Right lobe of liver (tissue), 6 donors: ENCODE results near the gene SLC4A11. TPM values are rescaled to one million over a fixed set of nuclear protein-coding genes. Genes with fewer than 3 reads are reported as not detected.

ENCODE experiments used
- ATAC-seq, 4 donors: fragments of 200-7000 bp; cut with Tn5 transposase; one replicate each; pipeline ENCODE4 v1.9.1; 2020; ENCODE audit warnings: mild to moderate bottlenecking in 4 of 4, moderate library complexity in 4 of 4
- DNase-seq, 3 donors: peaks; one replicate each; pipeline ENCODE4 v3.0.0-alpha.2; 2020
- H3K27ac ChIP-seq, 3 donors: fragments of 200-600 bp; one replicate each; pipeline ENCODE4 v1.8.0; 2022
- H3K27me3 ChIP-seq, 2 donors: fragments of 200-600 bp; one replicate each; pipeline ENCODE4 v1.8.0; 2022
- H3K36me3 ChIP-seq, 4 donors: fragments of 200-600 bp; sonication (generic) in 1 of 4; one replicate each; pipeline versions ENCODE4 v1.5.1 to v1.8.0; 2017 to 2022; ENCODE audit warnings: control low read depth in 1 of 4
- H3K4me1 ChIP-seq, 4 donors: fragments of 200-600 bp; sonication (generic) in 1 of 4; one replicate each; pipeline versions ENCODE4 v1.5.1 to v1.8.0; 2017 to 2022; ENCODE audit warnings: control low read depth in 1 of 4
- H3K4me3 ChIP-seq, 3 donors: fragments of 200-600 bp; one replicate each; pipeline ENCODE4 v1.8.0; 2022
- H3K9me3 ChIP-seq, 4 donors: fragments of 200-600 bp; sonication (generic) in 1 of 4; one replicate each; pipeline versions ENCODE4 v1.5.1 to v1.8.0; 2017 to 2022; ENCODE audit warnings: control low read depth in 1 of 4
- POLR2A ChIP-seq: fragments of 450-650 bp; IDR thresholded peaks from one replicate; pipeline ENCODE4 v1.6.1; 2017; ENCODE audit warnings: antibody characterized with exemption, mild to moderate bottlenecking
- WGBS: methylation state at CpG from one replicate; pipeline ENCODE4 v1.1.6; 2018; ENCODE audit warnings: low coverage, low lambda C conversion rate; ENCODE audit not compliant: insufficient coverage; ENCODE audit errors: missing lambda C conversion rate; 5-methylcytosine and 5-hydroxymethylcytosine counted together
- intact Hi-C, 2 donors: fragments of 100-400 bp; cut with DNase I; formaldehyde crosslinking; loops; one replicate each; pipeline versions ENCODE4 v1.11.2 to v1.14.1; 2022
- total RNA-seq, 6 experiments: library from RNA; depleted of rRNA in 2 of 6; stranded (reverse); fragments of >200 nt in 2 of 6; fragmentation: NEBNext Ultra II Directional in 3 of 6; extraction: Animal tissue kit (Norgen Biotek cat#: 25700) in 3 of 6; gene quantifications; one replicate each; pipeline versions ENCODE4 v1.1.0 to v1.2.4, GENCODE V29; 2016 to 2023
- TF ChIP-seq, protein P1 (sequence below), 4 donors: fragments of 200-600 bp in 3 of 4; fragments of 450-650 bp in 1 of 4; IDR thresholded peaks; one replicate each; pipeline versions ENCODE4 v1.5.1 to v1.8.0; 2016 to 2022; ENCODE audit warnings: antibody characterized with exemption in 4 of 4, mild to moderate bottlenecking in 2 of 4
- donor health status: DM: no; HTN: yes; CAD: no.
- donor health status: DM: no; HTN: no; CAD: no.
- donor health status: DM: no; HTN: no; CAD: no.
- donor health status: DM: no; HTN: yes; CAD: no.
- donor health status: DM: no; HTN: yes; CAD: no.

Gene SLC4A11
- total RNA-seq, 6 experiments from 2014 or later: 0.11 to 0.40 (median 0.18) TPM; not detected in 1

DNA sequence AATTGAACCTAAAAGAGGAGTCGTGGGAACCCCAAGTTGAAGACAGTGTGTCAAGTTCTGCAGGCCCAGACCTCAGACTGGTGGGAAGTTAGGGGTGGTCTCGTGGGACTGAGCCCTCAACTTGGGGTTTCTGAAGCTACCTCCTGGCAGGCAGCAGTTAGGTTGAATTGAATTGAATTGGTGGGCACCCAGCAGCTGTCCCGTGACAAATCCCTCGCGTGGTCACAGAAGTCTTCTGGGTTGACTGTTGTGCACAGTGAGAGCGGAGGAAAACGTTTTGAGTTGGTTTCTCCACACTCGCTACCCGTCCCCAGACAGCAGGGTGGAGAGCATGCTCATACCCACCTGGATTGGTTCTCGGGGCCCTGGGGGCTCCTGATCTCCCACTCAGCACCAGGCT lies 12.9 kb downstream of the SLC4A11 start:
- Histone ChIP-seq H3K4me1 (no peaks in the 10 kb centered on the region), H3K36me3 (peaks cover 0 to 15% (median under 1%) of the 10 kb centered on the region in 4 donors), H3K9me3 (no peaks in the 10 kb centered on the region), H3K4me3 (no peak overlapping the region), H3K27me3 (no peaks in the 10 kb centered on the region), H3K27ac (no peak overlapping the region)
- intact Hi-C loops: loop anchor here in 1 of 2 donors (10.0 kb wide), 1 partner anchor 89 kb away; no protein-coding TSS in a partner anchor
- ATAC-seq (no peak), DNase-seq (no peak)
- TF ChIP-seq, protein P1, sequence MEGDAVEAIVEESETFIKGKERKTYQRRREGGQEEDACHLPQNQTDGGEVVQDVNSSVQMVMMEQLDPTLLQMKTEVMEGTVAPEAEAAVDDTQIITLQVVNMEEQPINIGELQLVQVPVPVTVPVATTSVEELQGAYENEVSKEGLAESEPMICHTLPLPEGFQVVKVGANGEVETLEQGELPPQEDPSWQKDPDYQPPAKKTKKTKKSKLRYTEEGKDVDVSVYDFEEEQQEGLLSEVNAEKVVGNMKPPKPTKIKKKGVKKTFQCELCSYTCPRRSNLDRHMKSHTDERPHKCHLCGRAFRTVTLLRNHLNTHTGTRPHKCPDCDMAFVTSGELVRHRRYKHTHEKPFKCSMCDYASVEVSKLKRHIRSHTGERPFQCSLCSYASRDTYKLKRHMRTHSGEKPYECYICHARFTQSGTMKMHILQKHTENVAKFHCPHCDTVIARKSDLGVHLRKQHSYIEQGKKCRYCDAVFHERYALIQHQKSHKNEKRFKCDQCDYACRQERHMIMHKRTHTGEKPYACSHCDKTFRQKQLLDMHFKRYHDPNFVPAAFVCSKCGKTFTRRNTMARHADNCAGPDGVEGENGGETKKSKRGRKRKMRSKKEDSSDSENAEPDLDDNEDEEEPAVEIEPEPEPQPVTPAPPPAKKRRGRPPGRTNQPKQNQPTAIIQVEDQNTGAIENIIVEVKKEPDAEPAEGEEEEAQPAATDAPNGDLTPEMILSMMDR (IDR thresholded peaks at IDR 0.05): no peak
- TF ChIP-seq POLR2A: no peak
- 100% methylated on average over 1 of the region's 10 CpGs for WGBS

DNA sequence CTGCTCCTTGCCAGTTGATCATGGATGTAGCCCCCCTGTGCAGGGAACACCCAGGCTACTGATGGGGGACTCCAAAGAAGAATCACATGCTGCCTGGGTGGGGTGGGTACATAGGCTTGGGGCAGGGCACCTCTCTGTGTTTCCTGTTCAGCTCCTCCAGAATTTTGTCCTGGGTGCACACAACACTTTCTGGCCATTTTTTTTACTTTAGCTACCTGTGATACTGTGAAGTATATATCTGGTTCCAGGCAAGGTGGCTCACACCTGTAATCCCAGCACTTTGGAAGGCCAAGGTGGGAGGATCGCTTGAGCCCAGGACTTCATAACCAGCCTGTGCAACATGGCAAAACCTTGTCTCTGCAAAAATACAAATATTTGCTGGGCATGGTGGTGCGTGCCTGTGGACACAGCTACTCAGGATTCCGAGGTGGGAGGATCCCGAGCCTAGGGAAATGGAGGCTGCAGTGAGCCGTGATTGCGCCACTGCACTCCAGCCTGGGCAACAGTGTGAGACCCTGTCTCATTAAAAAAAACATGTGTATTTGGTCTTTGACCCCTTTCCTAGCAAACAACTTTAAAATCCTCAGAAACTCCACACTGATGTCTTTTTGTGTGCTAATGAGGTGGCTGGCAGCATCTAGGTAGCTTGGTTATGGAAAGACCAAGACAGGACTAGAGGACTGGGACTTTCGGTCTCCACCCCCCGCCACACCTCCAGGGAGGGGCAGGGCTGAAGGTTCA lies 14.1 kb downstream of the SLC4A11 start:
- Histone ChIP-seq H3K4me1 (no peaks in the 10 kb centered on the region), H3K36me3 (peaks cover 0 to 26% (median under 1%) of the 10 kb centered on the region in 4 donors), H3K27ac (no peak overlapping the region), H3K4me3 (no peak overlapping the region), H3K27me3 (no peaks in the 10 kb centered on the region), H3K9me3 (no peaks in the 10 kb centered on the region)
- TF ChIP-seq, protein P1 (IDR thresholded peaks at IDR 0.05): no peak
- no peak for TF ChIP-seq POLR2A
- intact Hi-C loops: loop anchor here in 1 of 2 donors (10.0 kb wide), 1 partner anchor 90 kb away; no protein-coding TSS in a partner anchor
- 87% methylated on average over 3 of the region's 8 CpGs for WGBS
- no peak for DNase-seq
- ATAC-seq: peak in 3 of 4 donors; percentile 5 to 25 (median 6)

DNA sequence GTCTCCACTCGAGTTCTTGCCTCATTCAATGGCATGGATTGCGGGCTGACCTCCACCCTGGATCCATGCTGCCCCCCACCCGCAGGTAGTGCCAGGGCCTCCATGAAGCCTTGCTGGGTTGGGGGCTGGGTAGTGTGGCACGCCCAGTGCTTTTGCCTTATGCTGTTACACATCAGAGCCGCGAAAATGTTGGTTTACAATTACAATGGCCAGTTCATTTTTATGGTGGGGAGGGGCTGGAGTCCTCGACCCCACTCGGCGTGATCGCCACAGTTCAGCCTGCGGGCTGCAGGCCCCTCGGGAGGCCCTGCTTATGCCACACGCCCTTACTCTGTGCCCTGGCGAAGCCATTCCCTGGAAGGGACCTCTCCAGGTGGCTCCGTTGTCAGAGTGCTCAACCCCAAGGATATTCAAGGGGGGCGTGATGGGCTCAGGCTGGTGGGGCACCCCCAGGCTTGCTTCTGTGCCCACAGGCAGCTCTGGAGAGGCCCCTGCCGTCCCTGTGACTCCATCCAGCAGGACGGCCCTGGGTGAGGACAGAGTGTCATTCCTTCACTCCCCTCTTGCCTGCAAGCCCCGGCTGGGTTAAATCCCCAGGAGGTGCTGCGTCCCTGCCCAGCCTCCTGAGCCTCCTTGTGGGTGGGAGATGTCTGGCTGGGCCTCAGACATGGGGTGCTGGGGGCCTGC lies 14.9 kb downstream of the SLC4A11 start:
- no peaks in the 10 kb centered on the region for H3K9me3 ChIP-seq
- no peak overlapping the region for H3K4me3 ChIP-seq
- no peak overlapping the region for H3K27ac ChIP-seq
- TF ChIP-seq, protein P1 (IDR thresholded peaks at IDR 0.05): no peak
- TF ChIP-seq POLR2A: no peak
- intact Hi-C loops: loop anchor here in 1 of 2 donors (10.0 kb wide), 1 partner anchor 91 kb away; no protein-coding TSS in a partner anchor
- WGBS: no CpG with 5 or more reads among the region's 20 CpGs
- peaks cover 0 to 26% (median under 1%) of the 10 kb centered on the region in 4 donors for H3K36me3 ChIP-seq
- H3K27me3 ChIP-seq: no peaks in the 10 kb centered on the region
- ATAC-seq: no peak
- no peaks in the 10 kb centered on the region for H3K4me1 ChIP-seq
- DNase-seq: no peak

DNA sequence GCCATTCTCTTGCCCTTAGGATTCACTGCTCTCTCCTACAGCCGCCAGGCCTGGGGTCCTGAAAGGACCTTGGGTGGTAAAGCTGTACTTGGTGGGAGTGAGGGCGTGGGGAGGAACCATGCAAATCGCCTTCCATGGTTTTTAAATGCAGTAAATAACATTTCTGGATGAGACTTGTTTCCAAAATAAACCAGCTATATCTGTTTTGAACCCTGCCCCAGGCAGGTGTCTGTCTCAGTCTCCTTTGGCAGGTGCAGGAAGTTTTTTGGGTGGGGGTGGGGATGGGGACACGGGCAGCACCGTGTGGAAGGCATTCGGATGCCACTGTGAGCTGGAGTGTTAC lies 15.4 kb downstream of the SLC4A11 start:
- no peak for DNase-seq
- H3K27ac ChIP-seq: no peak overlapping the region
- TF ChIP-seq, protein P1 (IDR thresholded peaks at IDR 0.05): no peak
- no peak for TF ChIP-seq POLR2A
- no peaks in the 10 kb centered on the region for H3K9me3 ChIP-seq
- H3K4me3 ChIP-seq: no peak overlapping the region
- intact Hi-C loops: loop anchor here in 1 of 2 donors (10.0 kb wide), 1 partner anchor 91 kb away; no protein-coding TSS in a partner anchor
- peaks cover 0 to 26% (median under 1%) of the 10 kb centered on the region in 4 donors for H3K36me3 ChIP-seq
- no peaks in the 10 kb centered on the region for H3K27me3 ChIP-seq
- no peak for ATAC-seq
- peaks cover 0 to 1% (median 0%) of the 10 kb centered on the region in 4 donors for H3K4me1 ChIP-seq
- WGBS: 90% methylated on average over 5 of the region's 6 CpGs
